GM23338 (cell line): ENCODE data around the gene PRR32. TPM values are rescaled to one million over a fixed set of nuclear protein-coding genes. Genes with fewer than 3 reads are reported as not detected.

Source experiments
- ATAC-seq: fragments of 200-7000 bp; cut with Tn5 transposase; 3 replicates; pipeline ENCODE4 v1.9.1; 2020
- DNase-seq: peaks from one replicate; pipeline ENCODE4 v3.0.0-alpha.2; 2015; ENCODE audit warnings: low spot score
- H2AFZ ChIP-seq: fragments of 200-600 bp; sonication (generic); 2 replicates; pipeline ENCODE4 v1.8.0; 2016; ENCODE audit warnings: antibody characterized with exemption, mild to moderate bottlenecking, moderate library complexity
- H3F3A ChIP-seq: fragments of 200-600 bp; sonication (generic); replicated peaks from 2 replicates; pipeline ENCODE4 v1.8.0; 2017; ENCODE audit warnings: antibody characterized with exemption, mixed run types, low read depth
- H3K27ac ChIP-seq: fragments of 200-600 bp; sonication (generic); 2 replicates; pipeline ENCODE4 v1.6.1; 2016; ENCODE audit warnings: low read depth
- H3K27me3 ChIP-seq: fragments of 200-600 bp; sonication (generic); 2 replicates; pipeline ENCODE4 v1.8.0; 2016; ENCODE audit warnings: mild to moderate bottlenecking, mixed run types, moderate library complexity; ENCODE audit not compliant: insufficient read depth
- H3K36me3 ChIP-seq: fragments of 200-600 bp; sonication (generic); 2 replicates; pipeline ENCODE4 v1.8.0; 2016; ENCODE audit warnings: mild to moderate bottlenecking; ENCODE audit not compliant: insufficient read depth
- H3K4me1 ChIP-seq: fragments of 200-600 bp; sonication (generic); 2 replicates; pipeline ENCODE4 v1.8.0; 2016; ENCODE audit warnings: mild to moderate bottlenecking, moderate library complexity; ENCODE audit not compliant: insufficient read depth
- H3K4me2 ChIP-seq: fragments of 200-600 bp; sonication (generic); 2 replicates; pipeline ENCODE4 v1.7.1; 2017; ENCODE audit warnings: mixed run types
- H3K4me3 ChIP-seq: fragments of 200-600 bp; sonication (generic); 2 replicates; pipeline ENCODE4 v1.6.1; 2016; ENCODE audit warnings: mixed run types
- H3K79me2 ChIP-seq: fragments of 200-600 bp; sonication (generic); replicated peaks from 2 replicates; pipeline ENCODE4 v1.8.0; 2017; ENCODE audit warnings: mild to moderate bottlenecking; ENCODE audit not compliant: insufficient read depth
- H3K9me2 ChIP-seq: fragments of 200-600 bp; sonication (generic); 2 replicates; pipeline ENCODE4 v1.8.0; 2017; ENCODE audit not compliant: insufficient read depth
- H4K20me1 ChIP-seq: fragments of 200-600 bp; sonication (generic); replicated peaks from 2 replicates; pipeline ENCODE4 v1.8.0; 2017; ENCODE audit warnings: mild to moderate bottlenecking; ENCODE audit not compliant: insufficient read depth
- H3K27ac Mint-ChIP-seq: 2 replicates; pipeline ENCODE4 v1.8.0; 2020; ENCODE audit warnings: inconsistent platforms, mild to moderate bottlenecking, moderate library complexity, mixed read lengths
- H3K27me3 Mint-ChIP-seq: 3 replicates; pipeline ENCODE4 v1.8.0; 2022; ENCODE audit warnings: low read depth, mild to moderate bottlenecking, moderate library complexity, mixed read lengths, inconsistent platforms; ENCODE audit not compliant: insufficient read depth, poor library complexity
- H3K36me3 Mint-ChIP-seq: 3 replicates; pipeline ENCODE4 v1.8.0; 2021; ENCODE audit warnings: low read depth, mild to moderate bottlenecking, inconsistent platforms, moderate library complexity, mixed read lengths
- H3K4me1 Mint-ChIP-seq: 3 replicates; pipeline ENCODE4 v1.8.0; 2020; ENCODE audit warnings: mild to moderate bottlenecking, inconsistent platforms, mixed read lengths
- H3K4me3 Mint-ChIP-seq: 3 replicates; pipeline ENCODE4 v1.8.0; 2021; ENCODE audit warnings: moderate library complexity, mild to moderate bottlenecking, inconsistent platforms, mixed read lengths
- H3K9me3 Mint-ChIP-seq: 3 replicates; pipeline ENCODE4 v1.8.0; 2020; ENCODE audit warnings: moderate library complexity, mild to moderate bottlenecking, inconsistent platforms, mixed read lengths
- CTCF ChIP-seq, 2 experiments: fragments of 200-600 bp in 1 of 2; sonication (generic) in 1 of 2; conservative IDR thresholded peaks; 2 replicates each; pipeline versions ENCODE4 v1.5.1 to v1.6.1; 2016 to 2017; ENCODE audit warnings: antibody characterized with exemption in 2 of 2, low read depth in 2 of 2, mild to moderate bottlenecking in 2 of 2, moderate library complexity in 1 of 2
- EZH2 ChIP-seq: fragments of 200-600 bp; sonication (generic); IDR thresholded peaks from one replicate; pipeline ENCODE4 v1.8.0; 2017; ENCODE audit warnings: antibody characterized with exemption, mild to moderate bottlenecking, low read depth; ENCODE audit not compliant: unreplicated experiment
- JUNB ChIP-seq: IDR thresholded peaks from one replicate; pipeline ENCODE4 v1.6.1; 2016; ENCODE audit warnings: antibody characterized with exemption; ENCODE audit not compliant: unreplicated experiment
- NANOG ChIP-seq: IDR thresholded peaks from 2 replicates; pipeline ENCODE4 v1.6.1; 2016; ENCODE audit warnings: antibody characterized with exemption, borderline replicate concordance
- REST ChIP-seq: IDR thresholded peaks from one replicate; pipeline ENCODE4 v1.6.1; 2018; ENCODE audit warnings: antibody characterized with exemption; ENCODE audit not compliant: unreplicated experiment
- STAT1 ChIP-seq: IDR thresholded peaks from one replicate; pipeline ENCODE4 v1.6.1; 2016; ENCODE audit warnings: antibody characterized with exemption; ENCODE audit not compliant: unreplicated experiment
- ZNF114 ChIP-seq: fragments of 250-450 bp; sonication (Bioruptor Pico); IDR thresholded peaks from 2 replicates; pipeline ENCODE4 v1.5.0; 2020; ENCODE audit warnings: mild to moderate bottlenecking, moderate library complexity
- ZNF331 ChIP-seq: fragments of 250-450 bp; sonication (Bioruptor Pico); IDR thresholded peaks from 2 replicates; pipeline ENCODE4 v1.5.0; 2020; ENCODE audit warnings: low read depth, mild to moderate bottlenecking, moderate library complexity
- polyA plus RNA-seq: library from polyadenylated mRNA; unstranded; fragments of >200 nt; fragmentation: Nextera tagmentation; extraction: Ambion mirVana; gene quantifications from 2 replicates; pipeline ENCODE4 v1.2.1, GENCODE V29; 2016
- total RNA-seq: library from RNA; depleted of rRNA; stranded (reverse); fragments of >200 nt; shearing (Covaris generic); gene quantifications from 2 replicates; pipeline ENCODE4 v1.2.3, GENCODE V29; 2014
- TF ChIP-seq, protein P1 (sequence below): fragments of 250-450 bp; sonication (Bioruptor Pico); IDR thresholded peaks from 2 replicates; pipeline ENCODE4 v1.5.0; 2020; ENCODE audit warnings: mild to moderate bottlenecking, moderate library complexity
- TF ChIP-seq, protein P2 (sequence below): IDR thresholded peaks from 2 replicates; pipeline ENCODE4 v1.6.1; 2016; ENCODE audit warnings: antibody characterized with exemption

PRR32 gene
- total and polyA plus RNA-seq, 2 experiments from 2014 or later: not detected

DNA sequence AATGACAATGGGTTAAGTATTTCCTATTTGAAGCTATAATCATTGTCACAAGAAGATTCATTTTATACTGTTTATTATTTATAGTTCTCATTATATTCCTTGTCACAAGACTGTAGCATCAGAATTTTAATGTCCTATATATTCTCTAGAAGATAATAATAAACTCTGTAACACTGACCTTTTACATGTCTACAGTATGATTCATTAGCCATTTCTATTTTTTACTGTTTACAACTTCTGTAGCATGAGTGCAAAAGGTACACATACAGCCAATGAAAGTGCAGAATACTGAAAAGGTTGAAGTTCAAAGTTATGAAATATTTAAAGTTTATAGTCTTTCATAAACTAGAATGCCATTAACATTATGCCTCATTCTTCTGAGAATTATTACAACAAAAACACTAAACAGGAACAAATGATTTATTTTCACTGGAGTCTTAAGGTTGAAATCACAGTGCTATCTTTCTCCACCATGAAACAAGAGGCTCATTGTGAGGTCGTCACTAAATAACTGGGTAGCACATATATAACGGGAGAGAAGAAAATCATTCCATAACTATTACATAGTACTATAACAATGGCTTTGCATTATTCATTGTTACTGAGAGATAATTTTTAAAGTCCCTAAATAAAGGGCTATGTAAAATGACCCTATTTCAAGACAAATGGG, 4.9 kb downstream of the PRR32 start (continued):
- TF ChIP-seq, protein P1, sequence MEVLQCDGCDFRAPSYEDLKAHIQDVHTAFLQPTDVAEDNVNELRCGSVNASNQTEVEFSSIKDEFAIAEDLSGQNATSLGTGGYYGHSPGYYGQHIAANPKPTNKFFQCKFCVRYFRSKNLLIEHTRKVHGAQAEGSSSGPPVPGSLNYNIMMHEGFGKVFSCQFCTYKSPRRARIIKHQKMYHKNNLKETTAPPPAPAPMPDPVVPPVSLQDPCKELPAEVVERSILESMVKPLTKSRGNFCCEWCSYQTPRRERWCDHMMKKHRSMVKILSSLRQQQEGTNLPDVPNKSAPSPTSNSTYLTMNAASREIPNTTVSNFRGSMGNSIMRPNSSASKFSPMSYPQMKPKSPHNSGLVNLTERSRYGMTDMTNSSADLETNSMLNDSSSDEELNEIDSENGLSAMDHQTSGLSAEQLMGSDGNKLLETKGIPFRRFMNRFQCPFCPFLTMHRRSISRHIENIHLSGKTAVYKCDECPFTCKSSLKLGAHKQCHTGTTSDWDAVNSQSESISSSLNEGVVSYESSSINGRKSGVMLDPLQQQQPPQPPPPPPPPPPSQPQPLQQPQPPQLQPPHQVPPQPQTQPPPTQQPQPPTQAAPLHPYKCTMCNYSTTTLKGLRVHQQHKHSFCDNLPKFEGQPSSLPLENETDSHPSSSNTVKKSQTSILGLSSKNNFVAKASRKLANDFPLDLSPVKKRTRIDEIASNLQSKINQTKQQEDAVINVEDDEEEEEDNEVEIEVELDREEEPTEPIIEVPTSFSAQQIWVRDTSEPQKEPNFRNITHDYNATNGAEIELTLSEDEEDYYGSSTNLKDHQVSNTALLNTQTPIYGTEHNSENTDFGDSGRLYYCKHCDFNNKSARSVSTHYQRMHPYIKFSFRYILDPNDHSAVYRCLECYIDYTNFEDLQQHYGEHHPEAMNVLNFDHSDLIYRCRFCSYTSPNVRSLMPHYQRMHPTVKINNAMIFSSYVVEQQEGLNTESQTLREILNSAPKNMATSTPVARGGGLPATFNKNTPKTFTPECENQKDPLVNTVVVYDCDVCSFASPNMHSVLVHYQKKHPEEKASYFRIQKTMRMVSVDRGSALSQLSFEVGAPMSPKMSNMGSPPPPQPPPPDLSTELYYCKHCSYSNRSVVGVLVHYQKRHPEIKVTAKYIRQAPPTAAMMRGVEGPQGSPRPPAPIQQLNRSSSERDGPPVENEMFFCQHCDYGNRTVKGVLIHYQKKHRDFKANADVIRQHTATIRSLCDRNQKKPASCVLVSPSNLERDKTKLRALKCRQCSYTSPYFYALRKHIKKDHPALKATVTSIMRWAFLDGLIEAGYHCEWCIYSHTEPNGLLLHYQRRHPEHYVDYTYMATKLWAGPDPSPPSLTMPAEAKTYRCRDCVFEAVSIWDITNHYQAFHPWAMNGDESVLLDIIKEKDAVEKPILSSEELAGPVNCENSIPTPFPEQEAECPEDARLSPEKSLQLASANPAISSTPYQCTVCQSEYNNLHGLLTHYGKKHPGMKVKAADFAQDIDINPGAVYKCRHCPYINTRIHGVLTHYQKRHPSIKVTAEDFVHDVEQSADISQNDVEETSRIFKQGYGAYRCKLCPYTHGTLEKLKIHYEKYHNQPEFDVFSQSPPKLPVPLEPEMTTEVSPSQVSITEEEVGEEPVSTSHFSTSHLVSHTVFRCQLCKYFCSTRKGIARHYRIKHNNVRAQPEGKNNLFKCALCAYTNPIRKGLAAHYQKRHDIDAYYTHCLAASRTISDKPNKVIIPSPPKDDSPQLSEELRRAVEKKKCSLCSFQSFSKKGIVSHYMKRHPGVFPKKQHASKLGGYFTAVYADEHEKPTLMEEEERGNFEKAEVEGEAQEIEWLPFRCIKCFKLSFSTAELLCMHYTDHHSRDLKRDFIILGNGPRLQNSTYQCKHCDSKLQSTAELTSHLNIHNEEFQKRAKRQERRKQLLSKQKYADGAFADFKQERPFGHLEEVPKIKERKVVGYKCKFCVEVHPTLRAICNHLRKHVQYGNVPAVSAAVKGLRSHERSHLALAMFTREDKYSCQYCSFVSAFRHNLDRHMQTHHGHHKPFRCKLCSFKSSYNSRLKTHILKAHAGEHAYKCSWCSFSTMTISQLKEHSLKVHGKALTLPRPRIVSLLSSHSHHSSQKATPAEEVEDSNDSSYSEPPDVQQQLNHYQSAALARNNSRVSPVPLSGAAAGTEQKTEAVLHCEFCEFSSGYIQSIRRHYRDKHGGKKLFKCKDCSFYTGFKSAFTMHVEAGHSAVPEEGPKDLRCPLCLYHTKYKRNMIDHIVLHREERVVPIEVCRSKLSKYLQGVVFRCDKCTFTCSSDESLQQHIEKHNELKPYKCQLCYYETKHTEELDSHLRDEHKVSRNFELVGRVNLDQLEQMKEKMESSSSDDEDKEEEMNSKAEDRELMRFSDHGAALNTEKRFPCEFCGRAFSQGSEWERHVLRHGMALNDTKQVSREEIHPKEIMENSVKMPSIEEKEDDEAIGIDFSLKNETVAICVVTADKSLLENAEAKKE (CRISPR knock-in tag): no peak
- TF ChIP-seq, protein P2, sequence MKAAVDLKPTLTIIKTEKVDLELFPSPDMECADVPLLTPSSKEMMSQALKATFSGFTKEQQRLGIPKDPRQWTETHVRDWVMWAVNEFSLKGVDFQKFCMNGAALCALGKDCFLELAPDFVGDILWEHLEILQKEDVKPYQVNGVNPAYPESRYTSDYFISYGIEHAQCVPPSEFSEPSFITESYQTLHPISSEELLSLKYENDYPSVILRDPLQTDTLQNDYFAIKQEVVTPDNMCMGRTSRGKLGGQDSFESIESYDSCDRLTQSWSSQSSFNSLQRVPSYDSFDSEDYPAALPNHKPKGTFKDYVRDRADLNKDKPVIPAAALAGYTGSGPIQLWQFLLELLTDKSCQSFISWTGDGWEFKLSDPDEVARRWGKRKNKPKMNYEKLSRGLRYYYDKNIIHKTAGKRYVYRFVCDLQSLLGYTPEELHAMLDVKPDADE: no peak
- TF ChIP-seq ZNF114 (CRISPR knock-in tag): no peak
- TF ChIP-seq EZH2: no peak

- Histone ChIP-seq H3K4me3 (no peak overlapping the region), H3F3A (no peaks in the 10 kb centered on the region), H3K36me3 (no peaks in the 10 kb centered on the region), H3K27me3 (no peaks in the 10 kb centered on the region), H3K4me2 (no peak overlapping the region), H3K27ac (no peak overlapping the region), H4K20me1 (no peaks in the 10 kb centered on the region), H3K79me2 (no peaks in the 10 kb centered on the region), H3K9me2 (no peaks in the 10 kb centered on the region), H2AFZ (no peak overlapping the region), H3K4me1 (no peaks in the 10 kb centered on the region)
- no peaks in the 10 kb centered on the region for H3K9me3 Mint-ChIP-seq
- no peaks in the 10 kb centered on the region for H3K4me1 Mint-ChIP-seq
- H3K27ac Mint-ChIP-seq: 0 out of 2 replicates have a peak overlapping the region, but pooled peaks have one; percentile 33
- no peak overlapping the region for H3K4me3 Mint-ChIP-seq
- DNase-seq (no peak), ATAC-seq (no peak)
- no peaks in the 10 kb centered on the region for H3K27me3 Mint-ChIP-seq
- no peaks in the 10 kb centered on the region for H3K36me3 Mint-ChIP-seq
- TF ChIP-seq CTCF (conservative IDR thresholded peaks at IDR 0.05; ENCODE audit: low read depth in 2 of 2): no peak
- no peak for TF ChIP-seq JUNB
- no peak for TF ChIP-seq REST
- no peak for TF ChIP-seq NANOG
- TF ChIP-seq ZNF331 (CRISPR knock-in tag): no peak
- TF ChIP-seq STAT1: no peak
- TF ChIP-seq, protein P2: no peak
Measured at GRCh38 chrX:126825566-126826193, 6.2 kb downstream of the PRR32 start.
